ENCODE measurements around the gene GJB4. TPM values are rescaled to one million over a fixed set of nuclear protein-coding genes. Genes with fewer than 3 reads are reported as not detected.
"Not testable (repeated sequence)": the region's sequence is repeated elsewhere in the genome, so short reads cannot be mapped to it uniquely, and the experiment has no call there.

The GJB4 gene
- total RNA-seq, 1 donor from 2014 or later, result 1.3 TPM

GRCh38 chr1:34808051-34808810 is 48.7 kb downstream of the GJB4 start:
- H3K27me3 ChIP-seq (ENCODE audit: control insufficient read depth, insufficient read depth, low read length), result no peaks in the 10 kb centered on the region
- no peak for DNase-seq (ENCODE audit: low read depth)
- no peak for TF ChIP-seq CTCF (IDR thresholded peaks at IDR 0.05; ENCODE audit: insufficient read depth, low read length, poor library complexity, severe bottlenecking)
- no peak overlapping the region for H3K4me3 ChIP-seq (ENCODE audit: low read depth, low read length)
- H3K36me3 ChIP-seq (ENCODE audit: control insufficient read depth, insufficient read depth, low read length), result no peaks in the 10 kb centered on the region

GRCh38 chr1:34810781-34811180 is 51.2 kb downstream of the GJB4 start:
- not testable (repeated sequence) for H3K27me3 ChIP-seq (ENCODE audit: control insufficient read depth, insufficient read depth, low read length); H3K4me3 ChIP-seq (ENCODE audit: low read depth, low read length); H3K36me3 ChIP-seq (ENCODE audit: control insufficient read depth, insufficient read depth, low read length); DNase-seq (ENCODE audit: low read depth)

Other genes starting within 250 kb of the GJB4 start
- 0.27 TPM in 1 of 2 replicates, not detected in the other for gene GJB5, start 4.7 kb upstream of the GJB4 start, total RNA-seq
- 29.7 and 30.0 TPM in 2 replicates for gene GJB3, start 21.5 kb downstream of the GJB4 start, total RNA-seq
- not detected in 2 replicates for gene GJA4, start 33.3 kb downstream of the GJB4 start, total RNA-seq
- gene SMIM12, start 100.0 kb downstream of the GJB4 start, total RNA-seq, result 37.1 and 45.2 TPM in 2 replicates
- 0.75 and 0.82 TPM in 2 replicates for gene DLGAP3, start 169.9 kb downstream of the GJB4 start, total RNA-seq
- 36.0 and 38.1 TPM in 2 replicates for gene TMEM35B, start 225.6 kb downstream of the GJB4 start, total RNA-seq

Measured in kidney epithelial cell (primary cell).